Activated T-helper 17 cell treated with anti-CD3 and anti-CD28 coated beads, Interleukin-2, amount 50 U/mL, for 72 hours (primary cell): Measurements from ENCODE around the gene SEPTIN11. TPM values are rescaled to one million over a fixed set of nuclear protein-coding genes. Genes with fewer than 3 reads are reported as not detected.

Experiments
- ATAC-seq: fragments of 150-1000 bp; cut with Tn5 transposase; replicated peaks from 2 replicates; pipeline ENCODE4 v1.10.0; 2021; ENCODE audit warnings: mild to moderate bottlenecking, moderate library complexity
- H3K27ac Mint-ChIP-seq: one replicate; pipeline ENCODE4 v1.8.0; 2022; ENCODE audit warnings: mixed read lengths
- H3K27me3 Mint-ChIP-seq: one replicate; pipeline ENCODE4 v1.8.0; 2022; ENCODE audit warnings: mixed read lengths
- H3K36me3 Mint-ChIP-seq: one replicate; pipeline ENCODE4 v1.8.0; 2022; ENCODE audit warnings: low read depth, mild to moderate bottlenecking, mixed read lengths
- H3K4me1 Mint-ChIP-seq: one replicate; pipeline ENCODE4 v1.8.0; 2022; ENCODE audit warnings: mixed read lengths
- H3K4me3 Mint-ChIP-seq: one replicate; pipeline ENCODE4 v1.8.0; 2022; ENCODE audit warnings: mild to moderate bottlenecking, mixed read lengths
- H3K9me3 Mint-ChIP-seq: one replicate; pipeline ENCODE4 v1.8.0; 2022; ENCODE audit warnings: mixed read lengths
- total RNA-seq, 2 donors: library from RNA; stranded (reverse); gene quantifications; one replicate each; pipeline ENCODE4 v1.2.3, GENCODE V29; 2022

SEPTIN11 gene
- total RNA-seq, result 10 to 100 TPM; 20.0 to 55.1 TPM

DNA sequence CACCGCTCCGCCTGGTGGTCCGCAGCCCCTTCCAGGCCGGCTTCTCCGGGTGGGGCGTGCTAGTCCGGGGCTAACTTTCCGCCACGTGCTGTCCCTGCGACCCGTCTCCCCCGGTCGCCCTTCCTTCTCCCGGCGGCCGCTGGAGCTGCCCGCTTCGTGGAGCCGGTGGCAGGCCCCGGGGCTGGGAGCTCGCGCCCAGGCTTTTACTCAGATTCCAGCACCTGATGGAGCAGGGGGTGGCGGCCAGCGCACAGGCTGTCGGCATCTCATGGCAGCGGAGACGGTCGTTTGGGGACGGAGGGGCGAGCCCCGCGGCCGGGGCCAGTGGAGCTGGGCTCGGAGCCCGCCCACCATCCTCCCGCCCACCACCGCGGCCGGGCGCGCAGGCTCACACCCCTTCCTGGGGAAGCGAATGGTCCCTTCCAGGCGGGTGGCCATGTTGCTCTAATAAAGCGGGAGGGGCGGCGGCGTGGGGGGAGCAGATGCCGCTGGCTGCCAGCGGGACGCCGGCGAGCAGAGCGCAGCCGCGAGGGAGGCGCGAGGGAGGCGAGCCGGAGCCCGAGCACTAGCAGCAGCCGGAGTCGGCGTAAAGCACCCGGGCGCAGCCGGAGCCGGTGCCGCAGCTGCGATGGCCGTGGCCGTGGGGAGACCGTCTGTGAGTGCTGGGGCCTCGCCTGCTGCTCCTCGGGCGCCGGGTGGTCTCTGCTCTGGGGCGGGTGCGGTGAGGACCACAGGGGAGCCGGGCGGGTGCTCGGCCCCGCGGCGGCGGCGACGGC lies at the start of gene SEPTIN11:
TSS of gene SEPTIN11 (plus strand) at position 477 of the 776 bp plus-strand sequence. CDS start at position 629, 152 bp downstream.
- H3K27me3 Mint-ChIP-seq, result no peaks in the 10 kb centered on the region
- H3K4me1 Mint-ChIP-seq, result peaks cover 5% of the 10 kb centered on the region

GRCh38 chr4:76902233-76902890 lies 47.2 kb upstream of the SEPTIN11 start:
- H3K27ac Mint-ChIP-seq, result no peak overlapping the region
- no peak for ATAC-seq
- no peaks in the 10 kb centered on the region for H3K4me1 Mint-ChIP-seq
- H3K4me3 Mint-ChIP-seq, result no peak overlapping the region
- no peaks in the 10 kb centered on the region for H3K9me3 Mint-ChIP-seq
- no peaks in the 10 kb centered on the region for H3K36me3 Mint-ChIP-seq
- peaks cover 18% of the 10 kb centered on the region for H3K27me3 Mint-ChIP-seq

More for the DNA sequence above, at the start of gene SEPTIN11:
- Mint-ChIP-seq H3K36me3 (no peaks in the 10 kb centered on the region), H3K27ac (peak within 1 kb of the TSS; percentile 83), H3K9me3 (no peaks in the 10 kb centered on the region), H3K4me3 (peak within 1 kb of the TSS; percentile 79)
- ATAC-seq, result peak; percentile 66

GRCh38 chr4:76904646-76905190 lies 44.8 kb upstream of the SEPTIN11 start:
- Mint-ChIP-seq H3K27ac (no peak overlapping the region), H3K27me3 (peaks cover 7% of the 10 kb centered on the region), H3K36me3 (no peaks in the 10 kb centered on the region), H3K4me1 (no peaks in the 10 kb centered on the region), H3K4me3 (no peak overlapping the region), H3K9me3 (no peaks in the 10 kb centered on the region)
- ATAC-seq, result no peak

DNA sequence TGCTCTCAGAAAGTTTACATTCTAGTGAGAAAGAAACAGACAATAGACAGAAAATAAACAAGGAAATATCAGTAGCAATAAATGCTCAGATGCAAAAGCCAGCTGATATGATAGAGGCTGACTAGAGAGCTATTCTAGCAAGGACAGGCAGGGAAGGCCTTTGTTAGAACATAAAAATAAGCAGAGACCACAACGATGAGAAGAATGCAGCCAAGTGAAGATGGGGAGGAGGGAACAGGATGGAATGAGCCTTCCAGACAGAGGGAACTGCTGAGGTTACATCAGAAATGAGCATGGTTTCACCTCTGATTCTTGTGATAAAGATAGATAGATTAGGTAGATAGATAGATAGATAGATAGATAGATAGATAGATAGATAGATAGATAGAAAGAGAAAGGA lies 44.0 kb upstream of the SEPTIN11 start:
- Mint-ChIP-seq H3K27me3 (peaks cover 3% of the 10 kb centered on the region), H3K36me3 (no peaks in the 10 kb centered on the region), H3K27ac (no peak overlapping the region), H3K4me3 (no peak overlapping the region), H3K4me1 (no peaks in the 10 kb centered on the region), H3K9me3 (no peaks in the 10 kb centered on the region)
- ATAC-seq, result no peak

DNA sequence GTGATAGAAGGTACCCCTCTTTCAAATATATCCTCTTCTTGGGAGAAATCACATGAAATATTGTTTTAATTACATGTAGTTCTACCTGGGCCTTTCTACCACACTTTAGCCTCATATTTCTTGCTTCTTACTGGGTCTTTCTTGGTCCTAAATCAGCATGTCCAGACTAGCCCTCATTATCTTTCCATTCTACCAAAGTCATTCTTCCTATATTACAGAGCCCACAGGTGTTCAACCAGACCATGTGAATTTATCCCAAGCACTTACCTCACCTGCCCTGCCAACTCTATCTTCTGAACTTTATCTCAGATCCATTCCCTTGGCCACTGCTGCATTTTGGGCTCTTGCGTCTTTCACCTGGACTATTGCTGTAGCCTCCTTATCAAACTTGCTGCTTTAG lies 39.8 kb upstream of the SEPTIN11 start:
- no peaks in the 10 kb centered on the region for H3K9me3 Mint-ChIP-seq
- H3K4me1 Mint-ChIP-seq, result no peaks in the 10 kb centered on the region
- ATAC-seq, result no peak

GRCh38 chr4:76920715-76921114 lies 28.8 kb upstream of the SEPTIN11 start:
- ATAC-seq, result no peak
- Mint-ChIP-seq H3K27ac (no peak overlapping the region), H3K4me1 (no peaks in the 10 kb centered on the region), H3K9me3 (no peaks in the 10 kb centered on the region), H3K4me3 (no peak overlapping the region), H3K27me3 (no peaks in the 10 kb centered on the region), H3K36me3 (no peaks in the 10 kb centered on the region)

More for the DNA sequence above, 39.8 kb upstream of the SEPTIN11 start:
- no peak overlapping the region for H3K27ac Mint-ChIP-seq
- H3K4me3 Mint-ChIP-seq, result no peak overlapping the region
- H3K27me3 Mint-ChIP-seq, result peaks cover 7% of the 10 kb centered on the region
- H3K36me3 Mint-ChIP-seq, result no peaks in the 10 kb centered on the region

GRCh38 chr4:76923619-76924357 lies 25.8 kb upstream of the SEPTIN11 start:
- no peaks in the 10 kb centered on the region for H3K36me3 Mint-ChIP-seq
- no peak overlapping the region for H3K27ac Mint-ChIP-seq
- H3K9me3 Mint-ChIP-seq, result no peaks in the 10 kb centered on the region
- no peak for ATAC-seq
- no peaks in the 10 kb centered on the region for H3K4me1 Mint-ChIP-seq
- no peak overlapping the region for H3K4me3 Mint-ChIP-seq
- no peaks in the 10 kb centered on the region for H3K27me3 Mint-ChIP-seq

GRCh38 chr4:76926841-76927240 lies 22.7 kb upstream of the SEPTIN11 start:
- no peak for ATAC-seq
- no peak overlapping the region for H3K4me3 Mint-ChIP-seq
- no peaks in the 10 kb centered on the region for H3K36me3 Mint-ChIP-seq
- no peaks in the 10 kb centered on the region for H3K4me1 Mint-ChIP-seq
- H3K9me3 Mint-ChIP-seq, result no peaks in the 10 kb centered on the region
- H3K27me3 Mint-ChIP-seq, result peaks cover 4% of the 10 kb centered on the region
- no peak overlapping the region for H3K27ac Mint-ChIP-seq

GRCh38 chr4:76930685-76931084 lies 18.9 kb upstream of the SEPTIN11 start:
- Mint-ChIP-seq H3K36me3 (no peaks in the 10 kb centered on the region), H3K4me1 (no peaks in the 10 kb centered on the region), H3K27me3 (peaks cover 4% of the 10 kb centered on the region), H3K27ac (no peak overlapping the region), H3K4me3 (no peak overlapping the region), H3K9me3 (no peaks in the 10 kb centered on the region)
- no peak for ATAC-seq

- ATAC-seq, result no peak
- Mint-ChIP-seq H3K9me3 (no peaks in the 10 kb centered on the region), H3K4me3 (no peak overlapping the region), H3K36me3 (no peaks in the 10 kb centered on the region), H3K27ac (no peak overlapping the region), H3K4me1 (no peaks in the 10 kb centered on the region), H3K27me3 (peaks cover 4% of the 10 kb centered on the region)
Observed at GRCh38 chr4:76931087-76931486, 18.5 kb upstream of the SEPTIN11 start.

DNA sequence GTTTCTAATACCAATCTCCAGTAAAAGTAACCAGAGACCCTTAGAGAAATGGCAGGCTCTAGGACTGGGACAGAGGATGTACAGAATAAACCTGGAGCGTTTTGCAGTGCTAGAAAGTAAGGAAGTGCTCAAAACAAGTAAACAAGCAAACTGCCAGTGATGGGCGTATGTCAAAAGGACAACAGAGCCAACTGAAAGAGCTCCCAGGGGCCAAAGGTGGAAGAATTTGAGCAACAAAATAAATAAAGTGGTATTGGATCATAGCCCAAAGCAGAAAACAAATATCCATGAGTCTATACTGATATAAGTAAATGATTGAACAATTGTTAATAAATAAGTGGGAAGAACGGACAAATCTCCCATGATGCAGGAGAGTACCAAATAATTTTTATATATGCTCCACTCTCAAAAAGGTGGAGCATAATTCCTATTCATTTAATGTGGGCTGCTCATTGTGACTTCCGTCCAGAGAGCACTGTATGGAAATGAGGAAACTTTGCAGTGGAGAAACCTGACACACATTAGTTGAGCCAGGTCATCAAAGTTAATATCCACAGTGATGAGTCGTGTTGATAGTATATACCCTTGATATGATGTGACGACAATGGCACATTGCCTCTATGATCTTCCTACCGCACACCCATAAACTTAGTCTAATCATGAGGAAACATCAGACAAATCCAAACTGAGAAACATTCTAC lies 17.8 kb upstream of the SEPTIN11 start:
- Mint-ChIP-seq H3K4me1 (peaks cover 2% of the 10 kb centered on the region), H3K36me3 (no peaks in the 10 kb centered on the region), H3K27me3 (peaks cover 4% of the 10 kb centered on the region), H3K4me3 (no peak overlapping the region), H3K27ac (no peak overlapping the region), H3K9me3 (peaks cover 6% of the 10 kb centered on the region)
- no peak for ATAC-seq

DNA sequence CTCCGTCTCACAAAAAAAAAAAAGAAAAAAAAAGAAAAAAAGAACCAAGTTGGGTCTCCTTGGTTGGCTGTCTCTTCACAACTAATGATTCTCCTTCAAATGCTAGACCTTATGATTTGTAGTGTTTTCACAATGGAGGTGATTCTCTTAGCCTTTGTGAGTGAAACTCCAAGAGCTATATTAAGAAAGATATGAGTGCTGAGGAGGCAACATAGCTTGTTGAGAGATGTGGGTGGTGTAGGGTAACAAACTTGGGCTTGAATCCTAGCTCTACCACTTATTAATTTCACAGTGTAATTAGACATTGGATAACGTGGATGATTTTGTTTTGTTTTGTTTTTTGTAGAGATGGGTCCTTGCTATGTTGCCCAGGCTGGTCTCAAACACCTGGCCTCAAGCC lies 10.4 kb upstream of the SEPTIN11 start:
- ATAC-seq, result no peak
- H3K4me3 Mint-ChIP-seq, result no peak overlapping the region
- H3K27me3 Mint-ChIP-seq, result no peaks in the 10 kb centered on the region
- peaks cover 4% of the 10 kb centered on the region for H3K4me1 Mint-ChIP-seq
- no peaks in the 10 kb centered on the region for H3K36me3 Mint-ChIP-seq
- H3K9me3 Mint-ChIP-seq, result peaks cover 11% of the 10 kb centered on the region
- H3K27ac Mint-ChIP-seq, result no peak overlapping the region

DNA sequence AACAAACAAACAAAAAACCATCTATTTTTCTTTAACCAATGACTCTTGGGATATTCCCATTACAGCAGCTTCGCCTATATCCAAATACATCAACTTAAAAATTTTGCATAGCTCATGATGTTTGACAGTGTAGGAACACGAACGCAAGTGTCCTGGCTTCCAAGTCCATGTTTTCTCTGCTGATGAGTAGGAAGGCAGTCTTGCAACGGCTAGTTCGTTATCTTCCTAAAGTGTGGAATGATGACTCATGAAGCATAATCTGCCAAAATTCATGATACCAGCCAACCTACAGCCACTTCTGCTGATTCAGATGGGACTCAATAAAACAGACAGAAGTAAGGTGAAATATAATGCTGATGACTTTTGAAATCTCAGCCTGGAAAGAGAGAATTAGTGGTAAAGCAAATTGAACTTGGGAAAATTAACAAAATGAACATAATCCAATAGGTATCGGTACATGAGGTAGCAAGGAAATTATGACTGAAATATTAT lies 6.4 kb upstream of the SEPTIN11 start:
- ATAC-seq, result no peak
- Mint-ChIP-seq H3K27ac (no peak overlapping the region), H3K27me3 (no peaks in the 10 kb centered on the region), H3K4me1 (no peaks in the 10 kb centered on the region), H3K9me3 (peaks cover 4% of the 10 kb centered on the region), H3K36me3 (no peaks in the 10 kb centered on the region), H3K4me3 (no peak overlapping the region)

GRCh38 chr4:76943790-76944189 lies 5.8 kb upstream of the SEPTIN11 start:
- H3K27me3 Mint-ChIP-seq, result no peaks in the 10 kb centered on the region
- no peak for ATAC-seq
- no peak overlapping the region for H3K4me3 Mint-ChIP-seq
- H3K4me1 Mint-ChIP-seq, result no peaks in the 10 kb centered on the region
- peaks cover 4% of the 10 kb centered on the region for H3K9me3 Mint-ChIP-seq
- H3K27ac Mint-ChIP-seq, result no peak overlapping the region
- H3K36me3 Mint-ChIP-seq, result no peaks in the 10 kb centered on the region
